HT1080 (cell line): Measurements from ENCODE around the gene MYOM1. TPM values are rescaled to one million over a fixed set of nuclear protein-coding genes. Genes with fewer than 3 reads are reported as not detected.

ENCODE experiments used
- DNase-seq: peaks from one replicate; pipeline ENCODE4 v3.0.0-alpha.2; 2015; ENCODE audit warnings: low read depth
- total RNA-seq: library from RNA; depleted of rRNA; stranded (reverse); fragments of >200 nt; shearing (Covaris generic); gene quantifications from 2 replicates; pipeline ENCODE4 v1.2.3, GENCODE V29; 2014

The MYOM1 gene
- total RNA-seq, 1 experiment from 2014 or later: not detected

GRCh38 chr18:3190610-3191009, 29.2 kb downstream of the MYOM1 start:
- no peak for DNase-seq

GRCh38 chr18:3189884-3190283, 29.9 kb downstream of the MYOM1 start:
- no peak for DNase-seq

- peak; percentile 8 for DNase-seq
These were observed 32.8 kb downstream of the MYOM1 start for GRCh38 chr18:3186678-3187658.

GRCh38 chr18:3184275-3184963, 35.3 kb downstream of the MYOM1 start:
- no peak for DNase-seq

GRCh38 chr18:3183103-3183717, 36.6 kb downstream of the MYOM1 start:
- no peak for DNase-seq

GRCh38 chr18:3180325-3180724, 39.4 kb downstream of the MYOM1 start:
- peak; percentile 15 for DNase-seq

- no peak for DNase-seq
These were observed 40.2 kb downstream of the MYOM1 start for GRCh38 chr18:3179430-3180089.

GRCh38 chr18:3177902-3178687, 41.7 kb downstream of the MYOM1 start:
- DNase-seq: no peak

GRCh38 chr18:3175195-3175758, 44.5 kb downstream of the MYOM1 start:
- DNase-seq: no peak

GRCh38 chr18:3172097-3172496, 47.7 kb downstream of the MYOM1 start:
- DNase-seq: no peak

GRCh38 chr18:3171631-3172030, 48.1 kb downstream of the MYOM1 start:
- no peak for DNase-seq

- DNase-seq: no peak
These were observed 49.2 kb downstream of the MYOM1 start for GRCh38 chr18:3170441-3171161.

GRCh38 chr18:3164381-3164780, 55.4 kb downstream of the MYOM1 start:
- no peak for DNase-seq

GRCh38 chr18:3163968-3164367, 55.8 kb downstream of the MYOM1 start:
- no peak for DNase-seq

- peak; percentile 44 for DNase-seq
These were observed 57.6 kb downstream of the MYOM1 start for GRCh38 chr18:3162181-3162580.

- DNase-seq: no peak
These were observed 59.9 kb downstream of the MYOM1 start for GRCh38 chr18:3159830-3160229.

GRCh38 chr18:3157606-3158005, 62.2 kb downstream of the MYOM1 start:
- DNase-seq: no peak

- no peak for DNase-seq
These were observed 62.7 kb downstream of the MYOM1 start for GRCh38 chr18:3157086-3157485.

- DNase-seq: no peak
These were observed 63.5 kb downstream of the MYOM1 start for GRCh38 chr18:3156325-3156640.

GRCh38 chr18:3154214-3154613, 65.6 kb downstream of the MYOM1 start:
- DNase-seq: no peak
